HG03354 (cell line): Measurements from ENCODE around the gene FCGBP.
"Not testable (repeated sequence)": the region's sequence is repeated elsewhere in the genome, so short reads cannot be mapped to it uniquely, and the experiment has no call there.

Experiments used
- ATAC-seq: cut with Tn5 transposase; IDR thresholded peaks from one replicate; pipeline ENCODE4 v1.9.1; 2021; ENCODE audit warnings: mild to moderate bottlenecking; ENCODE audit not compliant: unreplicated experiment, poor library complexity, severe bottlenecking

The FCGBP gene

DNA sequence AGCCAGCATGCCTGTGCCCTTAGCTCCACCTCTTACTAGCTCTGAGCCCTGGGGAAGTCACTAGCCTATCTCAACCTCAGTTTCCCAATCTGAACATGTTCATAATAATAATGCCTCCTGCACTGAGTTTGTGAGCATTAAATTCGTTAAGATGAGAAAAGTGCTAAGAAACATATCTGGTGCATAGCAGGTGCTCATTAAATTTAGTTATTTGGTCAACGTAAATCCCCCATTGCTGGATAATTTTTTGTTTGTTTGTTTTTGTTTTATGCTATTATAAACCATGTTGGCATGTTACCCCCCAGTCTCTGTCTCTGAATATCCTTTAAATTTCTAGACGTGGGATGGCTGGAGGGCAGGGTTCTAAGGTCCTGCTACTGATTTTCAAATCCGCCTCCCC, 10.6 kb downstream of the FCGBP start:
- ATAC-seq: no peak

DNA sequence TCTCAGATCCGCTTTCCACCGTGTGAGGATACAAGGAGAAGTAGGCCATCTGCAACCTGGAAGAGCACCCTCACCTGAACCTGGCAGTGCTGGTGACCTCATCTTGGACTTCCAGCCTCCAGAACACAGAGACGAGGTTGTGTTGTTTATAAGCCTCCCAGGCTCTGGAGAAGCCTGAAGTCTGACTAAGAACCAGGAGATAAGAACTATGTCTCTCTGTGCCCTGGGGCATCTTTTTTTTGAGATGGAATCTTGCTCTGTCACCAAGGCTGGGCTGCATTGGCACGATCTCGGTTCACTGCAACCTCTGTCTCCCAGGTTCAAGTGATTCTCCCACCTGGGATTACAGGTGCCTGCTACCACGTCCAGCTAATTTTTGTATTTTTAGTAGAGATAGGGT, 14.5 kb downstream of the FCGBP start:
- no peak for ATAC-seq

DNA sequence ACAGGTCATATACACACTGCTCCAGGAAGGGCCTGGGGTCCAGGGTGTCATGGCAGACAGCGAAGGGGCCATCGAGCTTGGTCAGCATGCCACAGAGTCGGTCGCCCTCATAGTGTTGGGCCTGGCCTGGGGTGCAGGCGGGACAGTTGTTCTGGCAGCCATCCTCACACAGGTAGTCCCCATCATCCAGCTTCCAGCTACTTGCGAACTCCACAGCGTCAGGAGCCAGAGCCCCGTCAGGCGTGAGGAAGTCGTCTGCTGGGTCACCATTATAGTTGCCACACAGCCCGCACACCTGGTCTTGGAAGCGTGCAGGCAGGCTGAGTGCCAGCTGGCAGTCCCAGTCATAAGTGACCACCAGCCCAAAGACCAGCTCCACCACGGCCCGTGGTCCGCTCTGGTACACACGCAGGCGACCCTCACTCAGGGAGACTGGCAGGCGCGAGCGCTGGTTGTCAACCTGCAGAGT, 16.2 kb downstream of the FCGBP start:
- ATAC-seq: no peak

DNA sequence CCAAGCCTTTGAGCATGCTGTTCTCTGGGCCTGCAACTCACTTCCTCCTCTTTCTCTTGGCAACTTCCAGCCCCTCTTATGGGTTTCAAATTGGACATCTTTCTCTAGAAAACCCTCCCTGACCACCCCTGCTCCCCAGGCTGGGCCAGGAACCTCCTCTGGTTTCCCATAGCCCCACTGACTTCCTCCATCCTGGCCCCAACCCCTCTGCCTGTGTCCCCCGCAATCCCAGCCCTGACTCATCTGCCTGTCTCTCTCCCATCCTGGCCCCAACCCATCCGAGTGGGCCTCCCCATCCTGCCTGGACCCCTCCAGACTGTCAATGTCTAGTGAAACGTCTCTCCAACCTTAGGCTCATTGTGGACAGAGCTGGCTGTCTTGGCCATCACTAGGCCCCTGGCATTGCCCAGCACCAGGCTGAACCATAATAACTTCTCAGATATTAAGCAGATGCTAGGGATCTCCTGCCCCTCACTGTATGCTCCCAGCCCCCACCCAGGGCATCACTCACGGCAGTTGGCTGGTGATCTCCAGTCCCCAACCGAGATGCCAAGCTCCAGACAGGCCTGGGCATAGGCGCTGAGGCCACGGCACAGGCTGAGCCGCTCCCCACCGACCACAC, 16.8 kb downstream of the FCGBP start:
- ATAC-seq: no peak

DNA sequence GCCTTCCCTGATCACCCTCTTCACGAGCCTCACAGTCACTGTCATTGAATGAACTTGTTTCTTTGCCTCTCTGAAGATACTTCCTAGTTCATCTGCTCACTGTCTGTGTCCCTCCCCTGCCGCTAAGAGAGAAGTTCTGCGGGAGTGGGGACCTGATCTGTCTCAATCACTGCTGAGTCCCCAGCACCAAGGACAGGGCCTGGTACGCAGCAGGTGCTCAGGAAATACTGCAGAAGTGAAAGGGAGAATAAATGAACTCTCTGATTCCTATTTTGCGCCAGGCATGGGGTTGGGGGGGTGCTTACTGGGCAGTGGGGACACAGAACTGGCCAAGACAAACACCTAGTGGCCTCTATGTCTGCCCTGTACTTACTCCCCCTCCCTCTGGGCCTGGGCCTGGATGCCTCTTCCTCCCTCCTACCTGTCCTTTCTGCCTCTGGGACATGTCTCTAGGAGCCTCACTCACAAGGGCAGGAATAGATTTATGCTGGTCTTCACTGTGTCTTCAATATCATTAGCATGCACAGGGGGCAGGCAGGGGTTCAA, 17.5 kb downstream of the FCGBP start:
- no peak for ATAC-seq

DNA sequence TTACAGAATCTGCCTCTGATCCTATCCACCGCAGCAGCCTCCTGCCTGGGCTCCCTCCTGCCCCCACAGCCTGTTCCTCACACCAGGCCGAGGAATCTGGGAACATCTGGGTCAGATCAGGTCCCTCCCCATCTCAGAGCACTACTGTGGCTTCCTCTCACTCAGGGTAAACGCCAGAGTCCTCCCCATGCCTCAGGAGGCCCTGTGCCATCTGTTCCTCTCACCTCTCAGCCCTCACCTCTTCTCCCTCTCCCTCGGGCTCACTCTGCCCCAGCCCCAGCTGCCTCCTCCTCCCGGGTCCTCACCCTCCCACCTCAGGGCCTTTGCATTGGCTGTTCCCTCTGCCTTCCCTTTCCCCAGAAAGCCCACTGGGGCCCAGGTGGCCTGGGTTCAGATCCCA, 18.2 kb downstream of the FCGBP start:
- ATAC-seq: no peak

DNA sequence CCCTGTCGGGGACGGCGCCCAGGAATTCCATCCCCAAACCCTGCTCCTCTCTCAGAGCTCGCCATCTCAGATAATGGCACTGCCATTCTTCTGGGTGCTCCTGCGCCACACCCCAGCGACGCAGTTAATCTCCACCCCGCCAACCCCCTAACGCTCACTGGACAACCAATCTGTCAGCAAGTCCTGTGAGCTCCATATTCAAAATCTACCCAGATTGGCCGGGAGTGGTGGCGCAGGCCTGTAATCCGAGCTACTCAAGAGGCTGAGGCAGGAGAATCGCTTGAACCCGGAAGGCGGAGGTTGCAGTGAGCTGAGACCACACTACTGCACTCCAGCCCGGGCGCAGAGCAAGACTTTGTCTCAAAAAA, 18.6 kb downstream of the FCGBP start:
- no peak for ATAC-seq

DNA sequence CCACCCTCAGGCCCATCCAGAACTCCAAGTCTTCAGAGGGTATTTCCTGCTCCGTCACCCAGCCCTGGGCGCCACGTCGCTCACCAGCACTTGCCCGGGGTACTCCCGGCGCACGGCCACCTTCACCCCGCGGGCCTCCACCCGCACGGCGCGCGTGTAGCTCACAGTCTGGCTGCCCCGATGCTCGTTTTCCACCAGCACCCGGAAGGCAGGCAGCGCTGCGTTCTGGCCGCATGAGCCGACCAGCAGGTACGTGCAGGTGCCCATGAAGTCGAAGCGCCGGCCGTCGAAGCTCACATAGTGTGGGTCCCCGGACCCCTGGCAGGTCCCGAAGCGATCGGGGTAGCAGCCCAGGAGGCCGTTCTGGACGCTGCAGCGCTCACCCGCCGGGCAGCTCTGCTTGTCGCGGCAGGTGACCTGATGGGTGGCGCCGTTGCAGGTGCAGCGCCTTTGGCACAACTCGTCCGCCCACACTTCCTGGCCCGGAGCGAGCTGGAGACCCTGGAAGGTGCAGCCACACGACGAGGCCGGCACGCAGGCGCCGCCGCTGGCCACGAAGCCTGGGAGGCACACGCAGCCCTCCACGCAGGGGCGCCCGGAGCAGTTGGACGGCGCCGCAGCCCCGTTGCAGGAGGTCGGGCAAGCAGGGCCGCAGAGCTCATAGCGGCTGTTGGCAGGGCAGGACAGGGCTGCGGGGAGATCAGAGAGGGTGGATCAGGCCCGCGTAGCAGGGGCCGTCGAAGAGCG, 19.2 kb downstream of the FCGBP start:
- no peak for ATAC-seq

DNA sequence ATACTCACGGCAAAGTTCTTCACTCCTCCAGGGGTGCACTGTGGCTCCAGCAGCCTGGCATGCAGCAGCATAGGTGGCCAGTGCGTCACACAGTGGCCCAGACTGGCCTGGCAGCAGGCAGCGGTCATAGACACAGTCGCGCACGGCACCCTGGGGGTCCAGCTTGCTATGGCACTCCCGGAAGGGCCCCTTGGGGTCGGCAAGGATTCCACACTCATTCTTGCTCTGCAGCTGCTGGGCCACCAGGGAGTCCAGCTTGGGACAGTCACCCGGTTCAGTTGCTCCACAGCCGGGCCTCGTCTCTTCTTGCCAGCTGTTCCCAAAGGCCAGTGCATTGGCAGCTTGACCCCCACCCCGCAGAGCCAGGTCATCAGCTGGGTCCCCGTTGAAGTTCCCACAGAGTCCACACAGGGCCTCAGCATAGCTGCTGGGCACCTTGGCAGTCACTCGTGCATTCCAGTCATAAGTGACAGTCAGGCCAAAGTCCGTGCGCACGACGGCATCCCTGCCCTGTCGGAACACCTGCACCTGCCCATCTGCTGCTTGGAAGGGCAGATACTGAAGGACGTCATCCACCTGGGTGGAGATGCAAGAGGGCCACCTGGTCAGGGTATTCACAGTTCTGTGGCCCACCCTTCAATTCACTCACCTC, 20.6 kb downstream of the FCGBP start:
- no peak for ATAC-seq

DNA sequence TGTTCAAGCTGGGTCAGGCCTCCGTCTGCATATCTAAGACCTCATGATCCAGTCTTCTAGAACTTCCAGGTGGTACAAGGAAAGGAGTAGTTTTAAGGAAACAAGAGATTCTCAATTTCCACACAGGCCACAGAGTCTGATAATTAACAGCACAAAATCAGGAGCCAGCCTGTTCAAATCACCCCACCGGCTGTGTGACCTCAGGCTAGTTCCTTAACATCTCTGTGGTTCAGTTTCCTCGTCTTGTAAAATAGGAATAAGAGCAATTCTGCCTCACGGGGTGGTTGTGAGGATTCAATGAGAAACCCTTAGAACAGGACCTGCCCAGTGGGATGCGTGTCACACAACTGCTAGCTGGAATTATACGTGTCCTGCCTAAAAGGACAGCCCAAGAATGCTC, 25.6 kb downstream of the FCGBP start:
- ATAC-seq: no peak

DNA sequence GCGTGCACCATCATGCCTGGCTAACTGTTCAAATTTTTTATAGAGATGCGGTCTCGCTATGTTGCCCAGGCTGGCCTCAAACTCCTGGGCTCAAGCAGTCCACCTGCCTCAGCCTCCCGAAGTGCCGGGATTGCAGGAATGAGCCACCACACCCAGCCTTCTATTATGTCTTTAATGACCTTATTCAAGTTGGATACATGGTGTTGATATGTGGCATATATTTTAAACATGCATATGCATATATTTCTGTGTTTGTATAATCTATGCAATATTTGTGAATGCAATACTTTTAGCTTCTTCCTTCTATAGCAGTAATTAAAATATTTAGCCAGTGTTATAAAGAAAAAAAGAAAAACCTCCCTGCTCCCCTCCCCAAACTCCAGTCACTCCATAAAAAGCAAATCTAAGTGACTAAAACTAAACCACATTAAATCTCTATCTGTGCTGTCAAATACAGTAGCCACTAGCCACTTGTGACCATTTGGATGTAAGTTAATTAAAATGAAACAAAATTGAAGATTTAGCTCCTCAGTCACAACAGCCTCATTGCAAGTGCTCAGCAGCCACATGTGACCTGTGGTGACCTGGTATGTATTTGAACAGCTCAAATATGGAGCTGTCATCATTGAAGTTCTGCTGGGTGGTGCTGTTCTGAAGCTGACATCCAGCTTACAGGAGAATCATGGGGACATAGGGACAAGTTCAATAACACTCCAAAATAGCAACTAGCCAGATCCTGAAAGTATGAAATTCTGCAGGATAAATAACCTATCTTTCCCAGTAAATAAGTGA, 27.4 kb downstream of the FCGBP start:
- no peak for ATAC-seq

DNA sequence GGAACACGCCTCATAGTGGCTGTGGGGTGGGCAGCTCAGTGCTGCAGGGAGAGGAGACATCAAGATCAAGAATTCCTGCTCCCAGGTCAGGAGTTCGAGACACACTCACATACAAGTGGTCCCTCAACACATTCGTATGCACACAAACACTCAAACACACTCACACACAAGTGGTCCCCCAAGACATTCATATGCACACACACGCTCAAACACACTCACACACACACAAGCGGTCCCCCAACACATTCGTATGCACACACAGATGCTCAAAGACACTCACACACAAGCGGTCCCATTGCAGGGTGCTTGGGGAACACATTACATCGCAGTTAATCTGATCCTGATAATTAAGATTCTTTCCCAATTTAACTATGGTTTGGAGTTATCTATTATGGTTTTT, 28.2 kb downstream of the FCGBP start:
- ATAC-seq: no peak

DNA sequence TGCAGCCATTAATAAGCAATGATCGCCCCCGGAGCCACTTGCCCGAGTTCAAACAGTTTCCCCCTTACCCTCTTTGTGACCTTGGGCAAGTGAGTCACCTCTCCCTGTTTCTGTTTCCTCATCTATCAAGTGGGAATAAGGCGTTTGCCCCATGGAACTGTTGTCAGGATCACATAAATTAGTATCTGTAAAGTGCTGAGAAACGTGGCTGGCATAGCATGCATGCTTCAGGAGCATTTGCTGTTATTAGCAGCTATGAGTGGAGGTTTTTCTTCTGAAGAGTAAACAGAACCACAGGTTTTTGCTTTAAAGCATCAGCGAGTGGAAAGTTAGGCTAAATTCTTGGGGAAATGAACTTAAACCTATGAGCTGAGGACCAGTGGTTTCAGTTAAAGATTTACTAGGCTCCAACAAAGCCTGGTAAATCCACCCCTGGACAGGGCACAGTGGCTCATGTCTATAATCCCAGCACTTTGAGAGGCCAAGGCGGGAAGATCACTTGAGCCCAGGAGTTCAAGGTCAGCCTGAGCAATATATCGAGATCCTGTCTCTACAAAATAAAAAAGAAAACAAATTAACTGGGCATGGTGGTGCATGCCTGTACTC, 30.8 kb downstream of the FCGBP start:
- ATAC-seq: not testable (repeated sequence)

DNA sequence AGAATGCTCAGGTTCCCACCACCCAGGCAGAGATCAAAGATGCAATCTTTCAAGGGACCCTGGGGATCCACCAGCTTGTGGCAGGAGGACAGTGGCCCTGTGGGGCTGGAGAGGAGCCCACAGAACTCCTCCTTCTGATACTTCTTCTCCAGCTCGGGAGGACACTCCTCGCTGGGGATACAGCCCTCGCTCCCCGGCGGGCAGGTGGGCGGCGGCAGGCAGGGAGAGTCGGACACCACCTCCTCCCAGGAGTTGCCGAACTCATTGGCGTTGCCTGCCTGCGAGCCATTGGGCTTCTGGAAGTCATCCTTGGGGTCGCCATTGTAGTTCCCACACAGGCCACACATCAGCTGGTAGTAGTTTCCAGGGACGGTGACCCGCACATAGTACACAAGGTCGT, 32.1 kb downstream of the FCGBP start:
- not testable (repeated sequence) for ATAC-seq

DNA sequence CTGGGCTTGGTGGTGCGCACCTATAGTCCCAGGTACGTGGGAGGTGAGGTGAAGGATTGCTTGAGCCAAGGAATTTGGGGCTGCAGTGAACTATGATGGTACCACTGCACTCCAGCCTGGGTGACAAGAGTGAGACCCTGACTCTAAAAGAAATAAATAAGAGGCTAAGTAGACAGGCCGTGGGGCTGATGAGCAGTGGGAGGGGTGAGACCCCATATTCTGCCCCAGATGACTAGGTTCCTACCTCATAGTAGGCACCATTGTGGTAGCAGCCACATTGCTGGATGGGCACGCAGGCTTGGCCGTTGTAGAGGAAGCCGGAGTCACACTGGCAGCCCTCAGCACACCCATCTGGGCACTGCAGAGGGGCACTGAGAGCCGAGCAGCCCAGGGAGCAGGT, 32.8 kb downstream of the FCGBP start:
- ATAC-seq: not testable (repeated sequence)

DNA sequence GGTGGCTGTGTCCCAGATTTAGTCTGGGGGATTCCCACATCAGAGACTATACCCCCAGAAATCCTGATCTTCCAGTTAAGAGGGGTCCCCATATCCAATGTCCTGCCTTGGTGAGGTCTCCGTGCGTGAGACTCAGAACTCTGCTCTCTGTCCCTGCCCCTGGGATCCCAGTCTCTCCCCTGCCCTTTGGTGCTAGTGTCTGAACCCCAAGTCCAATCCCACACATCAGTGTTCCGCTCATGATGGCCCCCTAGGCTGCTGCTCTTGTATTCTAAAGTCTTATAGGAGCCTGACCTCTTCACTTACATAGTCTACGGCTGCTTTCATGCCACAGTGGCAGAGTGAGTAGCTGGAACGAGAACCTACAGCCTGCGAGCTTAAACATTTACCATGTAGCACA, 35.6 kb downstream of the FCGBP start:
- not testable (repeated sequence) for ATAC-seq

DNA sequence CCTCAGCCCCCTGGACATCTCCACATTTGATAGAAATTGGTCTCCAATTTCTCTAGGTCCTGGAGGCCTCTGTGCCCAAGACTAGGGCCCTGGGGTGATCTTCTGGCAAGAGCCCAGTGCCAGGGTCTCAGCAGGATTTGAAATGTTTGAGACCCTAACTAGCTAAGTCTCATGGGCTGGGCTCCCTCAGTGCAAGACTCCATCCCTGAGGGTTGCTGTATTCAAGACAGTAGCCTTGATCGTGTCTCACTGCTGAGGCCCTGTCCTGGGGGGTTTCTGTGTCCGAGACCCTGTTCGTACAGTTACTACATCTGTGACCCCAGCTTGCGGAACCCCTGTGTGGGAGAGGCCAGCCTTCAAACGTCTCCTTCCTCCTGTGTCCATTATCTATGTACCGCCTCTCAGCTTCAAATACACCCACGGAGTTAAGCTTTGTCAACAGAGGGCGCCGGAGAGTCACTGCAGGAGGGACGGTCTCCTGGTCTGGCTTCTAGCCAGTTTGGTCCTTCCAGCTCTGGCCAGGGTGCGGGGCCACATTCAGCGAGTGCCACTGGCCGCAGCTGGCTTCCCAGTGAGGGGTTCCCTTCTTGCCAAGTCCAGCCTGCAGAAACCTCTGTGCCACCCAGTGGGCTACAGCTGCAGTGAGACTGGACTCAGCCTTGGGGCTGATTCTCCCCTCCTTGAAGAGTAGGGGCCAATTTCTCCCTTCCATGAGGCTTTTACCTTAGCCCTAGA, 36.8 kb downstream of the FCGBP start:
- peak; percentile 58 for ATAC-seq

DNA sequence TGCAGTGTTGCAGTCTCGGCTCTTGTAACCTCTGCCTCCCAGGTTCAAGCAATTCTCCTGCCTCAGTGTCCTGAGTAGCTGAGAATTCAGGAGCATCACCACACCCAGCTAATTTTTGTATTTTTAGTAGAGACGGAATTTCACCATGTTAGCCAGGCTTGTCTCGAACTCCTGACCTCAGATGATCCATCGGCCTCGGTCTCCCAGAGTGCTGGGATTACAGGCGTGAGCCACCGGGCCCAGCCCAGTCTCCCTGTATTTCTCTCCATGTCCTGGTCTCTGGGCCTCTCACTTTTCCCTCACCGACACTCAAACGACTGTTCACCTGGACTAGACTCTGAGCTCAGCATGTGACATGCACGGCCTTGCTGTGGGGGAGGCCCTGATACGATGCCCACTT, 39.3 kb downstream of the FCGBP start:
- not testable (repeated sequence) for ATAC-seq

DNA sequence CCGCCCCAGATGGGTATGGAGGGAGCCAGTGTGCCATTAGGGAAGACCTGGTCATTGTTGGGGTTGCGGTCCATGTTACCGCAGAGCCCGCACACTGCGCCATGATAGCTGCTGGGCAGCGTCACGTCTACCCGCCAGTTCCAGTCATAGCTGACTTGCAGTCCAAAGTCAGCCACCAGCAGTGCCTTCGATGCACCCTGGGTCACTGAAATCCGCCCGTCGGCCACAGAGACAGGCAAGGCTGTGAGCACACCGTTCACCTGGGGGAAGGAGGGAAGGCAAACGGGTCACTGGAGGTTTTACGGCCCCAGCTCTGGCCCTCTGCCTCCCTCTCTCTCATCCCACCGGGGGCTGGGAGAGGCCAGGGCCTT, 40.2 kb downstream of the FCGBP start:
- ATAC-seq: not testable (repeated sequence)
